Measurements from ENCODE around the gene TOX2.

TOX2 gene

GRCh38 chr20:43955750-43956191, 41.1 kb downstream of the TOX2 start:
- no peak overlapping the region for H3K4me3 ChIP-seq (ENCODE audit: low read depth, low read length)
- no peak for TF ChIP-seq CTCF (IDR thresholded peaks at IDR 0.05; ENCODE audit: borderline replicate concordance, insufficient read depth, low read depth, low read length)

GRCh38 chr20:43957392-43957791, 42.7 kb downstream of the TOX2 start:
- H3K4me3 ChIP-seq (ENCODE audit: low read depth, low read length) = no peak overlapping the region
- no peak for TF ChIP-seq CTCF (IDR thresholded peaks at IDR 0.05; ENCODE audit: borderline replicate concordance, insufficient read depth, low read depth, low read length)

GRCh38 chr20:43958626-43959025, 44.0 kb downstream of the TOX2 start:
- TF ChIP-seq CTCF (IDR thresholded peaks at IDR 0.05; ENCODE audit: borderline replicate concordance, insufficient read depth, low read depth, low read length) = no peak
- H3K4me3 ChIP-seq (ENCODE audit: low read depth, low read length) = no peak overlapping the region

GRCh38 chr20:43959079-43959919, 44.6 kb downstream of the TOX2 start:
- no peak overlapping the region for H3K4me3 ChIP-seq (ENCODE audit: low read depth, low read length)
- TF ChIP-seq CTCF (IDR thresholded peaks at IDR 0.05; ENCODE audit: borderline replicate concordance, insufficient read depth, low read depth, low read length) = no peak

GRCh38 chr20:43959920-43960227, 45.2 kb downstream of the TOX2 start:
- no peak overlapping the region for H3K4me3 ChIP-seq (ENCODE audit: low read depth, low read length)
- TF ChIP-seq CTCF (IDR thresholded peaks at IDR 0.05; ENCODE audit: borderline replicate concordance, insufficient read depth, low read depth, low read length) = no peak

- H3K4me3 ChIP-seq (ENCODE audit: low read depth, low read length) = no peak overlapping the region
- no peak for TF ChIP-seq CTCF (IDR thresholded peaks at IDR 0.05; ENCODE audit: borderline replicate concordance, insufficient read depth, low read depth, low read length)
Observed at GRCh38 chr20:43960231-43960630, 45.6 kb downstream of the TOX2 start.

- no peak for TF ChIP-seq CTCF (IDR thresholded peaks at IDR 0.05; ENCODE audit: borderline replicate concordance, insufficient read depth, low read depth, low read length)
- no peak overlapping the region for H3K4me3 ChIP-seq (ENCODE audit: low read depth, low read length)
Observed at GRCh38 chr20:43961116-43961515, 46.5 kb downstream of the TOX2 start.

All from GM12875 (cell line).